Vagina (tissue), 2 donors: Measurements from ENCODE around the gene INTS3. TPM values are rescaled to one million over a fixed set of nuclear protein-coding genes. Genes with fewer than 3 reads are reported as not detected.

Source experiments
- DNase-seq, 2 donors: peaks; one replicate each; pipeline ENCODE4 v3.0.0-alpha.2; 2017; ENCODE audit errors: extremely low spot score in 2 of 2
- H3K27ac ChIP-seq: fragments of 200-600 bp; sonication (generic); one replicate; pipeline ENCODE4 v1.5.1; 2019
- H3K27me3 ChIP-seq: fragments of 200-600 bp; sonication (generic); one replicate; pipeline ENCODE4 v1.5.1; 2019
- H3K36me3 ChIP-seq, 2 donors: fragments of 200-600 bp; sonication (generic); one replicate each; pipeline ENCODE4 v1.5.1; 2017 to 2019
- H3K4me1 ChIP-seq: fragments of 200-600 bp; sonication (generic); one replicate; pipeline ENCODE4 v1.5.1; 2019
- H3K4me3 ChIP-seq, 2 donors: fragments of 200-600 bp; sonication (generic); 1 replicate in 1 of 2; 2 replicates in 1 of 2; pipeline ENCODE4 v1.5.1; 2016 to 2019
- H3K9me3 ChIP-seq: fragments of 200-600 bp; sonication (generic); one replicate; pipeline ENCODE4 v1.5.1; 2019
- CTCF ChIP-seq, 3 experiments: fragments of 450-650 bp in 2 of 3; fragments of 200-600 bp in 1 of 3; sonication (generic) in 1 of 3; IDR thresholded peaks; one replicate each; pipeline ENCODE4 v1.5.1; 2017 to 2019; ENCODE audit warnings: antibody characterized with exemption in 3 of 3, mild to moderate bottlenecking in 2 of 3, moderate library complexity in 2 of 3
- POLR2A ChIP-seq, 2 donors: fragments of 450-650 bp; IDR thresholded peaks; one replicate each; pipeline ENCODE4 v1.6.1; 2017; ENCODE audit warnings: antibody characterized with exemption in 2 of 2, mild to moderate bottlenecking in 2 of 2, moderate library complexity in 2 of 2
- POLR2AphosphoS5 ChIP-seq, 2 donors: sonication (generic); formaldehyde crosslinking; IDR thresholded peaks; one replicate each; pipeline ENCODE4 v1.9.0; 2017; ENCODE audit warnings: antibody characterized with exemption in 2 of 2, mild to moderate bottlenecking in 2 of 2, low read depth in 1 of 2; ENCODE audit not compliant: insufficient read depth in 1 of 2
- intact Hi-C: fragments of 100-400 bp; cut with DNase I; formaldehyde crosslinking; loops from one replicate; pipeline ENCODE4 v1.15.1; 2023
- total RNA-seq: library from RNA; depleted of rRNA; stranded (reverse); fragments of >200 nt; gene quantifications from one replicate; pipeline ENCODE4 v1.2.3, GENCODE V29; 2016

Gene INTS3
- total RNA-seq, 1 donor from 2014 or later, result 45.9 TPM

GRCh38 chr1:153793973-153794615, 66.2 kb downstream of the INTS3 start:
- TF ChIP-seq POLR2A (IDR thresholded peaks at IDR 0.05) (no peak), CTCF (IDR thresholded peaks at IDR 0.05) (no peak), POLR2AphosphoS5 (IDR thresholded peaks at IDR 0.05; ENCODE audit: insufficient read depth in 1 of 2, low read depth in 1 of 2) (no peak)
- Histone ChIP-seq H3K9me3 (no peaks in the 10 kb centered on the region), H3K27me3 (no peaks in the 10 kb centered on the region), H3K36me3 (no peaks in the 10 kb centered on the region), H3K4me1 (peaks cover 13% of the 10 kb centered on the region), H3K4me3 (no peak overlapping the region), H3K27ac (no peak overlapping the region)
- DNase-seq, result no peak
- intact Hi-C loops, result loop anchor here (10.0 kb wide), 1 partner anchor 151 kb away; the partner anchor contains the start of gene DENND4B

- Histone ChIP-seq H3K27ac (no peak overlapping the region), H3K4me3 (no peak overlapping the region), H3K9me3 (no peaks in the 10 kb centered on the region), H3K36me3 (no peaks in the 10 kb centered on the region), H3K4me1 (peaks cover 6% of the 10 kb centered on the region), H3K27me3 (no peaks in the 10 kb centered on the region)
- intact Hi-C loops, result loop anchor here (5.0 to 10.0 kb wide), 2 partner anchors 150 to 193 kb away; partner anchors contain the start of genes DENND4B and RAB13
- peak in 1 of 2 donors; percentile 71 for DNase-seq
- no peak for TF ChIP-seq CTCF (IDR thresholded peaks at IDR 0.05)
Measured at GRCh38 chr1:153794624-153795329, 66.9 kb downstream of the INTS3 start.

- intact Hi-C loops, result loop anchor here (5.0 to 10.0 kb wide), 2 partner anchors 149 to 192 kb away; partner anchors contain the start of genes DENND4B and RAB13
- Histone ChIP-seq H3K36me3 (no peaks in the 10 kb centered on the region), H3K9me3 (no peaks in the 10 kb centered on the region), H3K4me3 (no peak overlapping the region), H3K27ac (no peak overlapping the region), H3K4me1 (peaks cover under 1% of the 10 kb centered on the region), H3K27me3 (no peaks in the 10 kb centered on the region)
- TF ChIP-seq POLR2AphosphoS5 (IDR thresholded peaks at IDR 0.05; ENCODE audit: insufficient read depth in 1 of 2, low read depth in 1 of 2), result no peak
- no peak for TF ChIP-seq POLR2A (IDR thresholded peaks at IDR 0.05)
- no peak for TF ChIP-seq CTCF (IDR thresholded peaks at IDR 0.05)
- DNase-seq, result peak in 1 of 2 donors; percentile 83
Measured at GRCh38 chr1:153795330-153795837, 67.5 kb downstream of the INTS3 start.

GRCh38 chr1:153795934-153796785, 68.3 kb downstream of the INTS3 start:
- Histone ChIP-seq H3K27ac (no peak overlapping the region), H3K4me3 (no peak overlapping the region), H3K36me3 (no peaks in the 10 kb centered on the region), H3K9me3 (no peaks in the 10 kb centered on the region), H3K4me1 (no peaks in the 10 kb centered on the region), H3K27me3 (no peaks in the 10 kb centered on the region)
- DNase-seq, result no peak
- TF ChIP-seq CTCF (IDR thresholded peaks at IDR 0.05) (no peak), POLR2A (IDR thresholded peaks at IDR 0.05) (no peak), POLR2AphosphoS5 (IDR thresholded peaks at IDR 0.05; ENCODE audit: insufficient read depth in 1 of 2, low read depth in 1 of 2) (no peak)
- intact Hi-C loops, result loop anchor here (5.0 to 10.0 kb wide), 2 partner anchors 149 to 191 kb away; partner anchors contain the start of genes DENND4B and RAB13
